Measurements from ENCODE around the gene GALNT11.

GRCh38 chr7:152126741-152127140 is 101.3 kb downstream of the GALNT11 start:
- TF ChIP-seq POLR2AphosphoS5 (IDR thresholded peaks at IDR 0.05) (no peak), POLR2A (IDR thresholded peaks at IDR 0.05) (no peak), EP300 (IDR thresholded peaks at IDR 0.05) (no peak)
- TF ChIP-seq, protein P1, sequence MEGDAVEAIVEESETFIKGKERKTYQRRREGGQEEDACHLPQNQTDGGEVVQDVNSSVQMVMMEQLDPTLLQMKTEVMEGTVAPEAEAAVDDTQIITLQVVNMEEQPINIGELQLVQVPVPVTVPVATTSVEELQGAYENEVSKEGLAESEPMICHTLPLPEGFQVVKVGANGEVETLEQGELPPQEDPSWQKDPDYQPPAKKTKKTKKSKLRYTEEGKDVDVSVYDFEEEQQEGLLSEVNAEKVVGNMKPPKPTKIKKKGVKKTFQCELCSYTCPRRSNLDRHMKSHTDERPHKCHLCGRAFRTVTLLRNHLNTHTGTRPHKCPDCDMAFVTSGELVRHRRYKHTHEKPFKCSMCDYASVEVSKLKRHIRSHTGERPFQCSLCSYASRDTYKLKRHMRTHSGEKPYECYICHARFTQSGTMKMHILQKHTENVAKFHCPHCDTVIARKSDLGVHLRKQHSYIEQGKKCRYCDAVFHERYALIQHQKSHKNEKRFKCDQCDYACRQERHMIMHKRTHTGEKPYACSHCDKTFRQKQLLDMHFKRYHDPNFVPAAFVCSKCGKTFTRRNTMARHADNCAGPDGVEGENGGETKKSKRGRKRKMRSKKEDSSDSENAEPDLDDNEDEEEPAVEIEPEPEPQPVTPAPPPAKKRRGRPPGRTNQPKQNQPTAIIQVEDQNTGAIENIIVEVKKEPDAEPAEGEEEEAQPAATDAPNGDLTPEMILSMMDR (IDR thresholded peaks at IDR 0.05): no peak
